Mesendoderm (in vitro differentiated cells): ENCODE data around the gene ST8SIA6.

Experiments used
- DNase-seq: peaks from one replicate; pipeline ENCODE4 v3.0.0; 2013
- H2AK5ac ChIP-seq: 2 replicates; pipeline ENCODE4 v1.6.1; 2013; ENCODE audit warnings: low read length, inconsistent platforms
- H2BK120ac ChIP-seq: 2 replicates; pipeline ENCODE4 v1.6.1; 2013; ENCODE audit warnings: low read depth, mild to moderate bottlenecking, low read length, moderate library complexity, mixed read lengths
- H2BK15ac ChIP-seq: replicated peaks from 2 replicates; pipeline ENCODE4 v1.6.1; 2013; ENCODE audit warnings: low read depth, mild to moderate bottlenecking, moderate library complexity
- H2BK5ac ChIP-seq: 2 replicates; pipeline ENCODE4 v1.6.1; 2013; ENCODE audit warnings: low read length, inconsistent platforms
- H3K18ac ChIP-seq: 2 replicates; pipeline ENCODE4 v1.6.1; 2013; ENCODE audit warnings: mild to moderate bottlenecking, low read length, mixed read lengths
- H3K23ac ChIP-seq: one replicate; pipeline ENCODE4 v1.6.1; 2013; ENCODE audit warnings: low read length
- H3K27ac ChIP-seq: 2 replicates; pipeline ENCODE4 v1.5.1; 2013; ENCODE audit warnings: low read depth, mild to moderate bottlenecking, inconsistent platforms, low read length, moderate library complexity
- H3K27me3 ChIP-seq: 2 replicates; pipeline ENCODE4 v1.6.1; 2013; ENCODE audit warnings: low read length, control low read depth, mild to moderate bottlenecking, inconsistent platforms; ENCODE audit not compliant: insufficient read depth, poor library complexity
- H3K36me3 ChIP-seq: 2 replicates; pipeline ENCODE4 v1.6.1; 2013; ENCODE audit warnings: low read length, inconsistent platforms; ENCODE audit not compliant: control insufficient read depth, insufficient read depth
- H3K4ac ChIP-seq: one replicate; pipeline ENCODE4 v1.6.1; 2013; ENCODE audit warnings: low read depth, mild to moderate bottlenecking, low read length, moderate library complexity
- H3K4me1 ChIP-seq: 2 replicates; pipeline ENCODE4 v1.6.1; 2013; ENCODE audit warnings: low read depth, low read length, inconsistent platforms; ENCODE audit not compliant: control insufficient read depth
- H3K4me2 ChIP-seq: 2 replicates; pipeline ENCODE4 v1.6.1; 2013; ENCODE audit warnings: low read length
- H3K4me3 ChIP-seq: 2 replicates; pipeline ENCODE4 v1.5.1; 2013; ENCODE audit warnings: mild to moderate bottlenecking, low read length
- H3K56ac ChIP-seq: one replicate; pipeline ENCODE4 v1.6.1; 2013; ENCODE audit warnings: low read length
- H3K79me1 ChIP-seq: 2 replicates; pipeline ENCODE4 v1.6.1; 2013; ENCODE audit warnings: low read length, inconsistent platforms
- H3K79me2 ChIP-seq: 2 replicates; pipeline ENCODE4 v1.6.1; 2013; ENCODE audit warnings: mild to moderate bottlenecking, low read length; ENCODE audit not compliant: control insufficient read depth, insufficient read depth
- H3K9ac ChIP-seq: 2 replicates; pipeline ENCODE4 v1.6.1; 2013; ENCODE audit warnings: low read length, inconsistent platforms
- H4K5ac ChIP-seq: one replicate; pipeline ENCODE4 v1.6.1; 2013; ENCODE audit warnings: low read length
- H4K8ac ChIP-seq: one replicate; pipeline ENCODE4 v1.6.1; 2013; ENCODE audit warnings: low read depth, mild to moderate bottlenecking, control low read depth, low read length, moderate library complexity
- WGBS: extraction: QIAGEN DNeasy Blood & Tissue Kit; methylation state at CpG from one replicate; pipeline ENCODE4 v1.1.7; 2013; ENCODE audit warnings: low lambda C conversion rate, missing lambda C conversion rate; ENCODE audit not compliant: insufficient coverage; ENCODE audit errors: extremely low coverage; 5-methylcytosine and 5-hydroxymethylcytosine counted together

Gene ST8SIA6

DNA sequence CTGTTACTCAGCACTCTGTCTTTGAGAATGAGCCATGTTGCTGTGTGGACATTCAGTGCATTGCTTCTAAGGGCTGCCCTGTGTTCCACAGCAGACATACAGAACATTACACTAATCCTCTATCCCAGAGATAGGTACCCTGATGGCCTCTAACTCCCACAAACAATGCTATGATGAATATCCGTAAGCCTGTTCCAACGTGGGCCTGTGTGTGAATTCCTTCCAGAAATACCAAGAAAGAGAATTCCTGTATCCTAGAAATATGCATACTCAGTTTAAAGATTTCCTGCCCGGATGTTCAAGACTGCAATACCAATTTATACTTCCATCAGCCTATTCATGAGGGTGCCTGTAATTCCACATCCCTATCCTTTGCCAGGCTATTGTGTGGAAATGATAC is 21.3 kb upstream of the ST8SIA6 start:
- Histone ChIP-seq H2AK5ac (no peak overlapping the region), H3K9ac (no peak overlapping the region), H4K8ac (no peak overlapping the region), H3K4me1 (peaks cover 2% of the 10 kb centered on the region), H3K18ac (no peak overlapping the region), H2BK5ac (no peak overlapping the region), H3K4me3 (no peak overlapping the region), H2BK120ac (no peak overlapping the region), H3K4ac (no peak overlapping the region), H3K27me3 (no peaks in the 10 kb centered on the region), H3K79me2 (no peaks in the 10 kb centered on the region), H3K4me2 (no peak overlapping the region), H2BK15ac (no peak overlapping the region), H3K79me1 (no peaks in the 10 kb centered on the region), H3K56ac (no peak overlapping the region), H4K5ac (no peak overlapping the region), H3K36me3 (no peaks in the 10 kb centered on the region), H3K23ac (no peak overlapping the region), H3K27ac (no peak overlapping the region)
- no CpG with 5 or more reads among the region's 3 CpGs for WGBS
- DNase-seq = no peak

GRCh38 chr10:17474595-17475323 is 20.4 kb upstream of the ST8SIA6 start:
- no peak overlapping the region for H2BK120ac ChIP-seq
- no peak overlapping the region for H3K18ac ChIP-seq
- no CpG with 5 or more reads among the region's 5 CpGs for WGBS
- no peak overlapping the region for H2AK5ac ChIP-seq
- no peak overlapping the region for H2BK15ac ChIP-seq
- no peaks in the 10 kb centered on the region for H3K27me3 ChIP-seq
- no peaks in the 10 kb centered on the region for H3K36me3 ChIP-seq
- H3K4me1 ChIP-seq = peaks cover 2% of the 10 kb centered on the region
- no peak overlapping the region for H3K9ac ChIP-seq
- H3K56ac ChIP-seq = no peak overlapping the region
- H3K4me3 ChIP-seq = no peak overlapping the region
- H2BK5ac ChIP-seq = no peak overlapping the region
- H4K8ac ChIP-seq = no peak overlapping the region
- H3K79me1 ChIP-seq = no peaks in the 10 kb centered on the region
- H3K79me2 ChIP-seq = no peaks in the 10 kb centered on the region
- no peak overlapping the region for H4K5ac ChIP-seq
- no peak overlapping the region for H3K27ac ChIP-seq
- no peak overlapping the region for H3K4me2 ChIP-seq
- no peak overlapping the region for H3K23ac ChIP-seq
- H3K4ac ChIP-seq = no peak overlapping the region
- DNase-seq = peak; percentile 8

- Histone ChIP-seq H3K9ac (no peak overlapping the region), H3K18ac (no peak overlapping the region), H4K5ac (no peak overlapping the region), H3K4me3 (no peak overlapping the region), H3K23ac (no peak overlapping the region), H2BK15ac (no peak overlapping the region), H3K79me1 (no peaks in the 10 kb centered on the region), H3K4ac (no peak overlapping the region), H2BK120ac (no peak overlapping the region), H2AK5ac (no peak overlapping the region), H3K4me2 (no peak overlapping the region), H3K79me2 (no peaks in the 10 kb centered on the region), H4K8ac (no peak overlapping the region), H3K36me3 (no peaks in the 10 kb centered on the region), H3K27ac (no peak overlapping the region), H3K4me1 (peaks cover 2% of the 10 kb centered on the region), H3K56ac (no peak overlapping the region), H3K27me3 (no peaks in the 10 kb centered on the region), H2BK5ac (no peak overlapping the region)
- 100% methylated on average over 1 of the region's 11 CpGs for WGBS
- peak; percentile 66 for DNase-seq
Observed at GRCh38 chr10:17473228-17473950, 19.0 kb upstream of the ST8SIA6 start.

GRCh38 chr10:17472481-17473227 is 18.3 kb upstream of the ST8SIA6 start:
- Histone ChIP-seq H3K4me3 (no peak overlapping the region), H3K27me3 (no peaks in the 10 kb centered on the region), H3K56ac (no peak overlapping the region), H3K23ac (no peak overlapping the region), H4K8ac (no peak overlapping the region), H3K79me1 (no peaks in the 10 kb centered on the region), H2AK5ac (no peak overlapping the region), H3K27ac (no peak overlapping the region), H3K4me1 (peaks cover 2% of the 10 kb centered on the region), H3K4me2 (no peak overlapping the region), H3K36me3 (no peaks in the 10 kb centered on the region), H3K79me2 (no peaks in the 10 kb centered on the region), H4K5ac (no peak overlapping the region), H2BK120ac (no peak overlapping the region), H3K18ac (no peak overlapping the region), H2BK5ac (no peak overlapping the region), H2BK15ac (no peak overlapping the region), H3K4ac (no peak overlapping the region), H3K9ac (no peak overlapping the region)
- WGBS = no CpG with 5 or more reads among the region's 3 CpGs
- DNase-seq = peak; percentile 77

DNA sequence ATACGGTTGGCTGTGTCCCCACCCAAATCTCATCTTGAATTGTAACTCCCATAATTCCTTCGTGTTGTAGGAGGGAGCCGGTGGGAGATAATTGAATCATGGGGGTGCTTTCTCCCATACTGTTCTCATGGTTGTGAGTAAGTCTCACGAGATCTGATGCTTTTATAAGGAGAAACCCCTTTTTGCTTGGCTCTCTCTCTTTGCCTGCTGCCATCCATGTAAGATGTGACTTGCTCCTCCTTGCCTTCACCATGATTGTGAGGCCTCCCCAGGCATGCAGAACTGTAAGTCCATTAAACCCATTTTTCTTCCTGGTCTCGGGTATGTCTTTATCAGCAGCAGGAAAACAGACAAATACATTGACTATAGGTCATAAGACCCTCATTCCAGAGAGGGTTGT is 15.9 kb upstream of the ST8SIA6 start:
- H2BK120ac ChIP-seq = no peak overlapping the region
- no peak overlapping the region for H3K23ac ChIP-seq
- H4K8ac ChIP-seq = no peak overlapping the region
- no CpG with 5 or more reads among the region's 5 CpGs for WGBS
- H3K4me1 ChIP-seq = peaks cover 2% of the 10 kb centered on the region
- H3K27ac ChIP-seq = no peak overlapping the region
- no peak overlapping the region for H4K5ac ChIP-seq
- H3K9ac ChIP-seq = no peak overlapping the region
- H3K27me3 ChIP-seq = no peaks in the 10 kb centered on the region
- no peak overlapping the region for H3K18ac ChIP-seq
- H2BK15ac ChIP-seq = no peak overlapping the region
- H3K56ac ChIP-seq = no peak overlapping the region
- H3K4me2 ChIP-seq = no peak overlapping the region
- H3K79me2 ChIP-seq = no peaks in the 10 kb centered on the region
- no peak overlapping the region for H3K4ac ChIP-seq
- no peak for DNase-seq
- H2AK5ac ChIP-seq = no peak overlapping the region
- no peak overlapping the region for H2BK5ac ChIP-seq
- H3K36me3 ChIP-seq = no peaks in the 10 kb centered on the region
- H3K79me1 ChIP-seq = no peaks in the 10 kb centered on the region
- H3K4me3 ChIP-seq = no peak overlapping the region
